Mesodermal cell (in vitro differentiated cells): ENCODE results near the gene MGMT.

Experiments
- H3K27ac ChIP-seq: 2 replicates; pipeline ENCODE4 v1.7.0; 2013; ENCODE audit warnings: mild to moderate bottlenecking, low read depth, low read length, moderate library complexity; ENCODE audit not compliant: severe bottlenecking
- H3K36me3 ChIP-seq: 2 replicates; pipeline ENCODE4 v1.7.1; 2013; ENCODE audit warnings: mild to moderate bottlenecking, low read length, moderate library complexity; ENCODE audit not compliant: control insufficient read depth, insufficient read depth
- H3K4me1 ChIP-seq: one replicate; pipeline ENCODE4 v1.7.1; 2013; ENCODE audit warnings: mild to moderate bottlenecking, low read length; ENCODE audit not compliant: insufficient read depth, control insufficient read depth, poor library complexity, severe bottlenecking
- H3K4me3 ChIP-seq: 2 replicates; pipeline ENCODE4 v1.7.0; 2013; ENCODE audit warnings: low read length, control low read depth, mild to moderate bottlenecking; ENCODE audit not compliant: insufficient read depth, poor library complexity, severe bottlenecking; ENCODE audit errors: extremely low read depth
- H3K9me3 ChIP-seq: 2 replicates; pipeline ENCODE4 v1.7.1; 2013; ENCODE audit warnings: mild to moderate bottlenecking, low read length, moderate library complexity; ENCODE audit not compliant: control insufficient read depth
- WGBS, 2 experiments: methylation state at CpG; one replicate each; pipeline ENCODE4 v1.1.5; 2013; ENCODE audit warnings: missing lambda C conversion rate in 2 of 2; ENCODE audit not compliant: insufficient coverage in 2 of 2; 5-methylcytosine and 5-hydroxymethylcytosine counted together

Gene MGMT

DNA sequence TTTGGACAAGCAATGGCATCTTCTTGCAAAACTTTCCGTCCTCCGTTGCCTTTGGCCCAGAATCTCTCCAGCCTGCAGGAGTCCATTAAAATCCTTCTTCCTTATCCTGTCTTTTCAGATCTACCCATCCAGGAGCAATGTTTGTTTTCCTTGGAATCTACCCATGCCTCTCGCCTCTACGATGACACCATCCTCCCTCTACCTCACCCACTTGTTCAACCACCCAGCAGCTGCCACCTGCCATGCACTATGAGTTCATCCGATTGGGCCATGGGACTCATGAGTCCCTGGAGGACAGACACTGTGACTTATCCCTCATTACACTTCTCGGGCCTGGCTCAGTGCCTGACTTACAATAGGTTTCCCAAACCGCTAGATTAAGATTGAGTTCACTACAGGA lies 26.8 kb upstream of the MGMT start:
- Histone ChIP-seq H3K9me3 (peaks cover 9% of the 10 kb centered on the region), H3K27ac (no peak overlapping the region), H3K36me3 (no peaks in the 10 kb centered on the region), H3K4me3 (no peak overlapping the region), H3K4me1 (no peaks in the 10 kb centered on the region)
- 93 to 94% methylated on average over 7 of the region's 7 CpGs for WGBS, 2 experiments

DNA sequence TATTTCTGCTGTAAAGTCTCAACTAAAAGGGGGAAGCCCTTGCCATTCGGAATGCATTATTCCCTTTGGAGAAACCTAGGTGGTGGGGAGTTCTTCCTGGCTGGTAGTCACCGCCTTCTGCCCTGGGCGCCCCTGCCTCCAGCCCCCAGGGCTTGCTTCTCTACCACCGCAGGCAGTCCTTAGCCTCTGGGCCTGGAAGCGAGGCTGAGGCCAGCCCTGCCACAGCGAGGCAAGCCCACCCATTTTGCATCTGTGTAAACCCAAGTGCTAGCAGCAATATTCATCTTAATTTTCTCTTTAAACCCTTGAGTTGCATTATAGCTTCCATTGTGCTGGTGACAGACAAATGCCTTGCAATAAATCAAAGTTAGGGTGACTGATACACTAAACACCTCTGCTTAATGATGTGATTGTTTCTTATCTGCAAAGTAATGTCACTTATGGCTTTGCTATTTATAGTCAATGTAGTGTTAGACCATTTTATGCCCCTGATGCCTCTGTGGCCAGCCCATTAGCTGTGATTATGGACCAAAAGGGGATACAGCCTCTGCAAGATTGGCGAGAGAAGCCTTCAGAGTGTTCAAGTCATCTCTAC lies 26.2 kb upstream of the MGMT start:
- Histone ChIP-seq H3K4me3 (no peak overlapping the region), H3K27ac (no peak overlapping the region), H3K9me3 (peaks cover 6% of the 10 kb centered on the region), H3K4me1 (no peaks in the 10 kb centered on the region), H3K36me3 (no peaks in the 10 kb centered on the region)
- 80 to 88% methylated on average over 5 to 7 of the region's 7 CpGs for WGBS, 2 experiments

DNA sequence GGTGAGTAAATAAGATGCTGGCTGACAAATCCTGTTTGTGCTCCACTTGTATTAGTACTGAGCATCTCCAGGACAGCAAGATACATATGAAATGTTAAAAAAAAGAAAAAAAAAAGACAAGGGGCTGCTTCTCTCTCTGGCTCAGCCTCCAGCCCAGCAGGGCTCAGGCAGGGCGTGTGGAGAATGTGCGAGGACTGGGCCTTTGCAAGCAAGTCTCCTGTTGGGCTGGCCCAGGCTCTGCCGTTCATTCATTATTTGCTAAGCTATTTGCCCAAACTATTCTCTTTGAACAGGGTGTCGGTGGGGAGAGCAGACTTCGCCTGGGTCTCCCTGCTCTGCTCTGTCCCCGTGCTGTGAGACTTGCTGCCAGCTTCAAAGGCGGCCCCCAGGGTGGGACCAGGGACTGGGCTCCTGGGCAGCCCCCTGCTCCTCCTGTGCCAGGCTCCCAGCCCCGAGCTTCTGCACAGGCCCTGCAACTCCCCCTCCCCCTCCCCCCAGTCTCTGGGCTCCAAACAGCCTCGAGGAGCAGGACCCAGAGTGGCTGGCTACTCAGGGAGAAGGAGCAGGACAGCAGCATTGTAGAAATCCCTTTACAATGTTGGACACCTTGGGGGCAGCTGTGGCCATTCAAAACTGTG lies 25.6 kb upstream of the MGMT start:
- no peaks in the 10 kb centered on the region for H3K4me1 ChIP-seq
- H3K4me3 ChIP-seq, result no peak overlapping the region
- no peak overlapping the region for H3K27ac ChIP-seq
- H3K36me3 ChIP-seq, result no peaks in the 10 kb centered on the region
- H3K9me3 ChIP-seq, result peaks cover 3% of the 10 kb centered on the region
- WGBS, 2 experiments, result 56 to 66% methylated on average over 6 to 8 of the region's 9 CpGs

DNA sequence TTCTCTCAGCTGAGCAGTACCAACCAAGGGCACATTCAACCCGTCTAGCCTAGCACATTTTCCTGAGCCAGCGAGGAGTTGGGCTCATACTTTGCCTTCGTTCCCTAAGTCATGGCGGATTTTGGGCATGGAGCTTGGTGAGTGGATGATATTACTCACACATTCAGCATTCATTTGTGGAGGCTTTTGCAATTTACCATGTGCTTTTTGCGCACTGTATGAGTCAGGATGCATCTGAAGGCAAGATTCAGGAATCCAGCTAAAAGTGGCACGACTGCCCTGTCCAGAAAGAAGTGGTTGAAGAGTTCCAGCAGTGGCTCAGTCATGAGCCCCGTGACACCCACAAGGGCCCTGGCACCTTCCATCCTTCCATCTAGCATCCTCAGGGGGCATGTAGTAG lies 24.2 kb upstream of the MGMT start:
- Histone ChIP-seq H3K27ac (no peak overlapping the region), H3K36me3 (no peaks in the 10 kb centered on the region), H3K4me3 (no peak overlapping the region), H3K9me3 (no peaks in the 10 kb centered on the region), H3K4me1 (no peaks in the 10 kb centered on the region)
- 80 to 97% methylated on average over 1 to 4 of the region's 7 CpGs for WGBS, 2 experiments

DNA sequence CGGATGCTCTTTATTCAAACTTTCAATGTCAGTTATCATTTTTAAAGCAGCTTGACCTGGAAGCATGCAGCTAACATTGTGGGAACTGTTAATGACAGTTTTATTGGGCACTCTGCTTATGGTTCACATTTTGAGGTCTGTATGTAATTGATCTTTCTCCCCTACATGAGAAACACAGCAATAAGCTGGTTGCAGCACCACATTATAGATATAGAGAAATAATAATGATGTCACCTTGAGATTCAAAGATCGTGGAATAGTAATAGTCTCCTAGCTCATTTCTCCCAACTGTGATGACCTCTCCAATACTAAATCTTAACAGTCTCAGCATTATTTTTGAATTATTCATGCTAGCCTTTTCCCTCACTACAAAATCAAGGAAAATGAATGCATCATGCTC lies 22.7 kb upstream of the MGMT start:
- WGBS, 2 experiments, result 90% methylated on average over 2 of the region's 2 CpGs; no CpG with 5 or more reads in 1 of the 2 experiments
- no peaks in the 10 kb centered on the region for H3K9me3 ChIP-seq
- H3K36me3 ChIP-seq, result no peaks in the 10 kb centered on the region
- H3K4me1 ChIP-seq, result no peaks in the 10 kb centered on the region
- H3K27ac ChIP-seq, result no peak overlapping the region
- no peak overlapping the region for H3K4me3 ChIP-seq

DNA sequence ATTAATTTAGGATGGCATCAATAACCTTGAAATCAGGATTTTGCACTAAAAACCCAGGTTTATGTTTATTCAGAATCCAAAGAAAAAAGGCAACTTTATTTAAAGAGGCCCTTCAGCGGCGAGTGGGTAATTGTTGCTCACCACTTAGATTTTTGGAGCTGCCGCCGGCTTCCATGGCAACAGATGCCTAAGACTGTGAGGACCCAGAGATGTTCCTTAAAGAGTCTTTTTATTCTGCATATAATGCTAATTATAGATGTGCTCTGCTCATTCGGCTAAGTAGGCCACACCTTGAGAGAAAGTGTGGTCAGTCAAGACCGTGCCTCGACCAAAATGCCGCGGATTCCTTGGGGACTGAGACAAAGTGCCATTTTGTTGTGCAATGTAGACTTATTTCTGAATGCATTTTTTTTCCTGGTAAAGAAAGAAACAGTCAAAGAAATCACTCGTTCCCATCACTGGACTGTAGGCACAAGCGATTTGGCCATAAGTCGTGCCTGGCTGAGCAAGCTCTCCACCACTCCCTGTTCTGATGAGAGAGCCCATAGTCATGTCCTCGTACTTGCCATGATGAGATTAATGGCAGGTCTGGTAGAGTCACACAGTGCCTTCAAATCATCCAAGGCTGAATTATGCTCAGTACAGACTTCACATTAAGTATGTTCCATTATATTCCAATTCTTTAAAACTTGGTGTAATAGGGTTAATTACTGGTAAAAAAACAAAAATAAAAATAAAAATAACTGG lies 21.4 kb upstream of the MGMT start:
- no peaks in the 10 kb centered on the region for H3K9me3 ChIP-seq
- H3K36me3 ChIP-seq, result no peaks in the 10 kb centered on the region
- H3K27ac ChIP-seq, result no peak overlapping the region
- no peak overlapping the region for H3K4me3 ChIP-seq
- peaks cover 3% of the 10 kb centered on the region for H3K4me1 ChIP-seq
- WGBS, 2 experiments, result 93 to 98% methylated on average over 9 to 12 of the region's 13 CpGs

DNA sequence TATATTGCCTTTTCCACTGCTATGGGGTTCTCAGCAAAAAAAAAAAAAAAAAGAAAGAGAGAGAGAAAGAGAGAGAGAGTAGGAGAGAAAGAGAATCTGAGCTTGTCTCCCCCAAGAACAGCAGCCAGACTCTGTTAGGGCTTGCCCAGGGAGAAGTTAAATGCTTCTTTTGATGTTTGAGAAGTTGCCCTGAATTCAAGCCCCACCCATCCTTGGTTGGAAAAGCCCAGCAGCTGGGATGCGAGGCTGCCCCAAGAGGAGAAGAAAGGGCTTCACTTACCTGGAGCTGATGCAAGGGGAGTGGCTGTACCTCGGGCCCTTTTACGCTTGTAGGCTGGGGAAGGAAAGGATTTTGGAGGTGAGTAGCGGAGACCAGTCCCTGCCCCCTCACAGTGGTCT lies 20.9 kb upstream of the MGMT start:
- WGBS, 2 experiments, result 60 to 73% methylated on average over 2 to 4 of the region's 4 CpGs
- Histone ChIP-seq H3K27ac (no peak overlapping the region), H3K9me3 (no peaks in the 10 kb centered on the region), H3K36me3 (no peaks in the 10 kb centered on the region), H3K4me1 (peaks cover 4% of the 10 kb centered on the region), H3K4me3 (no peak overlapping the region)

DNA sequence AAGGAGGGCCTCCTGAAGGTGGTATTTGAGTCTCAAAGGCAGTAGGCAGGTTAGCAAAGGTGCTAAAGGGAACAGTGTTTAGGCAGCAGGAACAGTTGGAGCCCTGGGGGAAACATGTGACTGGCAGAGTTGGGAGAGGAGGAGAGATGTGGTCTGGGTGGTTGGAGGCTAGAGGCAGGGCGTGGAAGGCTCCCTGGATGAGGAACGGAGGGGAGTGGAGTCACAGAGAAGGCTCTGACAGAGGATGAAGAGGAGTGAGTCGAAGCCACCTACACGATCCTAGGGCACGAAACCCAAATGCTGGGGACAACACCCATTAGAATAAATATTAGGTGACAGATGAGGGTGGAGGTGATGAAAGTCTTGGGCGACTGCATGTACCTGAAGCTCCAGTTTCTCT lies 19.6 kb upstream of the MGMT start:
- 92 to 100% methylated on average over 3 to 6 of the region's 6 CpGs for WGBS, 2 experiments
- H3K4me3 ChIP-seq, result no peak overlapping the region
- no peaks in the 10 kb centered on the region for H3K36me3 ChIP-seq
- peaks cover 4% of the 10 kb centered on the region for H3K4me1 ChIP-seq
- H3K9me3 ChIP-seq, result no peaks in the 10 kb centered on the region
- H3K27ac ChIP-seq, result no peak overlapping the region

DNA sequence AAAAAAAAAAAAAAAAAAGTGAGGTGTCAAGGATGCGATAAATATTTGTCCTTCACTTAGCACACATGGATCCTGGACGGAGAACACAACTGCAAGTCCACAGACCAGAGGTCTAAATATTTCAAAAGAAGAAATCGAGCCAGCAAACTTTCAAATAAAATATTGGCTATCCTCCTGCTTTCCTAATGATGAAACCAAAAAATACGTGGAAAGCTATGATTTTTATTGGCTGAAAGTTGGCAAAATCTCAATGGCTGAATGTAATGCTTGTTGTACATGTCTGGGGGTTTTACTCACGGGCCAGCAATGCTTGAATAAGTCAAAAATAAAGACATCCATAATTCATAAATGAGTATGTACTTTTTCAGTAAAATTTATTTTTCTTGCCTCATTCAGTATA lies 19.0 kb upstream of the MGMT start:
- Histone ChIP-seq H3K4me3 (no peak overlapping the region), H3K4me1 (peaks cover 4% of the 10 kb centered on the region), H3K9me3 (no peaks in the 10 kb centered on the region), H3K27ac (no peak overlapping the region), H3K36me3 (no peaks in the 10 kb centered on the region)
- WGBS, 2 experiments, result no CpG with 5 or more reads among the region's 5 CpGs

DNA sequence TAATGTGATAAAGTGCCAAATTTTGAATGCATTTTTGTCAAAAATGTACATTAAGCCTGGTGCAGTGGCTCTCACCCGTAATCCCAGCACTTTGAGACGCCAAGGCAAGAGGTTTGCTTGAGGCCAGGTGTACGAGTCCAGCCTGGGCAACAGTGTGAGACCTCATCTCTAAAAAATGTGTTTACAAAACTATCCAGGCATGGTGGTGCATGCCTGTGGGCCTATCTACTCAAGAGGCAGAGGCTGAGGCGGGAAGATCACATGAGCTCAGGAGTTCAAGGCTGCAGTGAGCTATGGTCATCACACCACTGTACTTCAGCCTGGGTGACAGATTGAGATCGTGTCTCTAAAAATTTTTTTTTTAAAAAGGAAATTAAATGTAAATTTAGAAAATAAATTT lies 18.5 kb upstream of the MGMT start:
- no peak overlapping the region for H3K27ac ChIP-seq
- no peaks in the 10 kb centered on the region for H3K36me3 ChIP-seq
- H3K4me1 ChIP-seq, result peaks cover 4% of the 10 kb centered on the region
- no peak overlapping the region for H3K4me3 ChIP-seq
- WGBS, 2 experiments, result 87 to 92% methylated on average over 4 of the region's 5 CpGs
- H3K9me3 ChIP-seq, result no peaks in the 10 kb centered on the region

DNA sequence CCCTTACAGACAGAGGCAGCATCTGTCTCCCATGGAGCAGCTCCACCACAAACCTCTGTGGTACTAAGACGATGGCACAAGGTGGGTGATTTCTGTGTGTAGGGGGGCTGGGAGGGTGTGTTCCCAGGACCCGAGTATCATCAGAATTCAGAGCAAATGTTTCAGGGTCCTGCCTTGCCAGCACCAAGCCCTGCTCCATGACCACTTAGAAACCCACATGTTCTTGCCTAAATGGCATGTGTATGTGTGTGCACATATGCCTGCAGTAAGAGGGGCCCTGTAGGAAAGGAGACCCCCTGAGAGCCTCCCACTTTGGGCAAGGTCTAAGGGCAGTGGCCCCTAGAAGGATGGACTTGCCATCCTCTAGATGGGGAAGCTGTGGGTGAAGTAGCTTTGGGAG lies 17.1 kb upstream of the MGMT start:
- Histone ChIP-seq H3K27ac (no peak overlapping the region), H3K9me3 (no peaks in the 10 kb centered on the region), H3K36me3 (no peaks in the 10 kb centered on the region), H3K4me3 (no peak overlapping the region), H3K4me1 (peaks cover 4% of the 10 kb centered on the region)
- 67 to 100% methylated on average over 1 of the region's 2 CpGs for WGBS, 2 experiments
